Panc1 (cell line): ENCODE measurements around the gene TBCC. TPM values are rescaled to one million over a fixed set of nuclear protein-coding genes. Genes with fewer than 3 reads are reported as not detected.

Experiments
- ATAC-seq: fragments of 200-7000 bp; cut with Tn5 transposase; 2 replicates; pipeline ENCODE4 v1.9.1; 2020; ENCODE audit warnings: mild to moderate bottlenecking, moderate library complexity
- BruUV-seq: library from RNA; stranded (reverse); fragments of 400-500 nt; replicated peaks from 2 replicates; lab custom pipeline; 2021; lab: Mats Ljungman, UMichigan
- CTCF ChIA-PET: fragments of 300-600 bp; sonication (Branson Sonifier 250); formaldehyde crosslinking; loops from one replicate; lab custom pipeline; 2022; ENCODE audit warnings: antibody characterized with exemption; lab: Charles Lee
- POLR2A ChIA-PET: fragments of 300-600 bp; sonication (Branson Sonifier 250); formaldehyde crosslinking; loops from one replicate; lab custom pipeline; 2022; ENCODE audit warnings: antibody characterized with exemption; lab: Charles Lee
- DNase-seq: peaks from one replicate; pipeline ENCODE4 v3.0.0-alpha.2; 2010; ENCODE audit warnings: low read depth, low spot score
- H3K27ac ChIP-seq: 2 replicates; pipeline ENCODE4 v1.5.1; 2011; ENCODE audit warnings: mild to moderate bottlenecking, low read length, inconsistent platforms
- H3K27me3 ChIP-seq: fragments of 200-500 bp; sonication (Bioruptor generic); 2 replicates; pipeline ENCODE4 v1.6.0; 2014; ENCODE audit warnings: low read length, inconsistent platforms; ENCODE audit not compliant: control insufficient read depth, insufficient read depth
- H3K36me3 ChIP-seq: fragments of 200-500 bp; sonication (Bioruptor generic); 2 replicates; pipeline ENCODE4 v1.5.1; 2014; ENCODE audit warnings: inconsistent platforms, mild to moderate bottlenecking, low read length, moderate library complexity; ENCODE audit not compliant: control insufficient read depth, insufficient read depth
- H3K4me1 ChIP-seq: 2 replicates; pipeline ENCODE4 v1.5.1; 2011; ENCODE audit warnings: inconsistent platforms, mild to moderate bottlenecking, low read length, moderate library complexity; ENCODE audit not compliant: control insufficient read depth, insufficient read depth
- H3K4me3 ChIP-seq, 2 experiments: 2 replicates each; pipeline ENCODE4 v1.5.1; 2011 to 2012; ENCODE audit warnings: low read depth in 2 of 2, low read length in 2 of 2, mild to moderate bottlenecking in 2 of 2, inconsistent platforms in 1 of 2, moderate library complexity in 1 of 2
- H3K9me3 ChIP-seq: fragments of 200-500 bp; sonication (Bioruptor generic); 2 replicates; pipeline ENCODE4 v1.5.1; 2014; ENCODE audit warnings: low read depth, mild to moderate bottlenecking, inconsistent platforms, low read length, moderate library complexity; ENCODE audit not compliant: control insufficient read depth, insufficient read depth
- POLR2AphosphoS5 ChIP-seq: IDR thresholded peaks from 2 replicates; pipeline ENCODE4 v1.6.1; 2012; ENCODE audit warnings: mild to moderate bottlenecking, low read depth, low read length, moderate library complexity
- SIN3A ChIP-seq: IDR thresholded peaks from 2 replicates; pipeline ENCODE4 v1.6.1; 2012; ENCODE audit warnings: low read depth, mild to moderate bottlenecking, low read length, moderate library complexity, borderline replicate concordance; ENCODE audit not compliant: insufficient read depth
- TCF7L2 ChIP-seq: IDR thresholded peaks from 2 replicates; pipeline ENCODE4 v1.6.1; 2011; ENCODE audit warnings: mild to moderate bottlenecking, low read depth, low read length, inconsistent platforms
- in situ Hi-C: cut with HindIII; loops from 2 replicates; pipeline ENCODE4 v1.10.0; 2016; ENCODE audit warnings: low sequenced_read_pairs, low pct_unique_long_range_greater_than_20kb
- intact Hi-C: fragments of 100-400 bp; cut with micrococcal nuclease; formaldehyde crosslinking; loops from one replicate; pipeline ENCODE4 v1.10.0; 2022; ENCODE audit not compliant: unreplicated experiment
- total RNA-seq: library from RNA; stranded (reverse); gene quantifications from one replicate; pipeline ENCODE4 v1.2.1, GENCODE V29; 2021; ENCODE audit not compliant: unreplicated experiment
- TF ChIP-seq, protein P1 (sequence below): fragments of 450-650 bp; IDR thresholded peaks from 2 replicates; pipeline ENCODE4 v1.5.1; 2017; ENCODE audit warnings: mild to moderate bottlenecking
- TF ChIP-seq, protein P2 (sequence below), 2 experiments: IDR thresholded peaks; 2 replicates each; pipeline ENCODE4 v1.6.1; 2011 to 2012; ENCODE audit warnings: low read depth in 2 of 2, control low read depth in 1 of 2, low read length in 1 of 2, mild to moderate bottlenecking in 1 of 2, moderate library complexity in 1 of 2; ENCODE audit not compliant: insufficient read depth in 1 of 2

TBCC gene
- total RNA-seq, 1 experiment from 2014 or later, result 25.7 TPM

DNA sequence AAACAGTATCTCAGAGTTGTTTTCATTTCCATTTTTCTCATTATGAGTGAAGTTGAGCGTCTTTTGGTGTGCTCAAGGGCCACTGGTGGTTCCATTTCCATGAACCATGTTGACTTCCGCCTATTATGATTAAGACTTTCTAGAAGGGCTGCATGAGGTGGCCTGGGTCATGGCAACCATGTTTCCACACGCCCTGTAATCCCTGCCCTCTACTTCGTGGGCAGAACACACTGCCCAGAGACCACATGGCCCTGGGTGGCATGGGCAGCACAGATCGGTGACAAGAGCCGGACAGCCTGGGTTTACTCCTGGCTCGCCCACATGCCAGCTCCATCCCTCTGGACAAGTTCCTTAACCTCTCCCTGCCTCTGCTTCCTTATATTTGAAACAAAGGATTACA lies 38.3 kb downstream of the TBCC start:
- H3K9me3 ChIP-seq, result no peaks in the 10 kb centered on the region
- no peaks in the 10 kb centered on the region for H3K27me3 ChIP-seq
- ATAC-seq (no peak), DNase-seq (no peak)
- no peak overlapping the region for H3K4me3 ChIP-seq
- in situ Hi-C loops, result no loop called here
- POLR2A ChIA-PET, result no interaction called here
- no peaks in the 10 kb centered on the region for H3K4me1 ChIP-seq
- H3K27ac ChIP-seq, result no peak overlapping the region
- no peaks in the 10 kb centered on the region for H3K36me3 ChIP-seq
- intact Hi-C loops, result no loop called here
- no peak for TF ChIP-seq POLR2AphosphoS5
- TF ChIP-seq TCF7L2, result no peak
- TF ChIP-seq, protein P1, sequence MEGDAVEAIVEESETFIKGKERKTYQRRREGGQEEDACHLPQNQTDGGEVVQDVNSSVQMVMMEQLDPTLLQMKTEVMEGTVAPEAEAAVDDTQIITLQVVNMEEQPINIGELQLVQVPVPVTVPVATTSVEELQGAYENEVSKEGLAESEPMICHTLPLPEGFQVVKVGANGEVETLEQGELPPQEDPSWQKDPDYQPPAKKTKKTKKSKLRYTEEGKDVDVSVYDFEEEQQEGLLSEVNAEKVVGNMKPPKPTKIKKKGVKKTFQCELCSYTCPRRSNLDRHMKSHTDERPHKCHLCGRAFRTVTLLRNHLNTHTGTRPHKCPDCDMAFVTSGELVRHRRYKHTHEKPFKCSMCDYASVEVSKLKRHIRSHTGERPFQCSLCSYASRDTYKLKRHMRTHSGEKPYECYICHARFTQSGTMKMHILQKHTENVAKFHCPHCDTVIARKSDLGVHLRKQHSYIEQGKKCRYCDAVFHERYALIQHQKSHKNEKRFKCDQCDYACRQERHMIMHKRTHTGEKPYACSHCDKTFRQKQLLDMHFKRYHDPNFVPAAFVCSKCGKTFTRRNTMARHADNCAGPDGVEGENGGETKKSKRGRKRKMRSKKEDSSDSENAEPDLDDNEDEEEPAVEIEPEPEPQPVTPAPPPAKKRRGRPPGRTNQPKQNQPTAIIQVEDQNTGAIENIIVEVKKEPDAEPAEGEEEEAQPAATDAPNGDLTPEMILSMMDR, result no peak
- no peak for TF ChIP-seq SIN3A
- TF ChIP-seq, protein P2, sequence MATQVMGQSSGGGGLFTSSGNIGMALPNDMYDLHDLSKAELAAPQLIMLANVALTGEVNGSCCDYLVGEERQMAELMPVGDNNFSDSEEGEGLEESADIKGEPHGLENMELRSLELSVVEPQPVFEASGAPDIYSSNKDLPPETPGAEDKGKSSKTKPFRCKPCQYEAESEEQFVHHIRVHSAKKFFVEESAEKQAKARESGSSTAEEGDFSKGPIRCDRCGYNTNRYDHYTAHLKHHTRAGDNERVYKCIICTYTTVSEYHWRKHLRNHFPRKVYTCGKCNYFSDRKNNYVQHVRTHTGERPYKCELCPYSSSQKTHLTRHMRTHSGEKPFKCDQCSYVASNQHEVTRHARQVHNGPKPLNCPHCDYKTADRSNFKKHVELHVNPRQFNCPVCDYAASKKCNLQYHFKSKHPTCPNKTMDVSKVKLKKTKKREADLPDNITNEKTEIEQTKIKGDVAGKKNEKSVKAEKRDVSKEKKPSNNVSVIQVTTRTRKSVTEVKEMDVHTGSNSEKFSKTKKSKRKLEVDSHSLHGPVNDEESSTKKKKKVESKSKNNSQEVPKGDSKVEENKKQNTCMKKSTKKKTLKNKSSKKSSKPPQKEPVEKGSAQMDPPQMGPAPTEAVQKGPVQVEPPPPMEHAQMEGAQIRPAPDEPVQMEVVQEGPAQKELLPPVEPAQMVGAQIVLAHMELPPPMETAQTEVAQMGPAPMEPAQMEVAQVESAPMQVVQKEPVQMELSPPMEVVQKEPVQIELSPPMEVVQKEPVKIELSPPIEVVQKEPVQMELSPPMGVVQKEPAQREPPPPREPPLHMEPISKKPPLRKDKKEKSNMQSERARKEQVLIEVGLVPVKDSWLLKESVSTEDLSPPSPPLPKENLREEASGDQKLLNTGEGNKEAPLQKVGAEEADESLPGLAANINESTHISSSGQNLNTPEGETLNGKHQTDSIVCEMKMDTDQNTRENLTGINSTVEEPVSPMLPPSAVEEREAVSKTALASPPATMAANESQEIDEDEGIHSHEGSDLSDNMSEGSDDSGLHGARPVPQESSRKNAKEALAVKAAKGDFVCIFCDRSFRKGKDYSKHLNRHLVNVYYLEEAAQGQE (IDR thresholded peaks at IDR 0.05; ENCODE audit: insufficient read depth in 1 of 2, low read depth in 2 of 2, low read length in 1 of 2), result no peak
- BruUV-seq, result no TSS peak
- CTCF ChIA-PET, result no interaction called here

DNA sequence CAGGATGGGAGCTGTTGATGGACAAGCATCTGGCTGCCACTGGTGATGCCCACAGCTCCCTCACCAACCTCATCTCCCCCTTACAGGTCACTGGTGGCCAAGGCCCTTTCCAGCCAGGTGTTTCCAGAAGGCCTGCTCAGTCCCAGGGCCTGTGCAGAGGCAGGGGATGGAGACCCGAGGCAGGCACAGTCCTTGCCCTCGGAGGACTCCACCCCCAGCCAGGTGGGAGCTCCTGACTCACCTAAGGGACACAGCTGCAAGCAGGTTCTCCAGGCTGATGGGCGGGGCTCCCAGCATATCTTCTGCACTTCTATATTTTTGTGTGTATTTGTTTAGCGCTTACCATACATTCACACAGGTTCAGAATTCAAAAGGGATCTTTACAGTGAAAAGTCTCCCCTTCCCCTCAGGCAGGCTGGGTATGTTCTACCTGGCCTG lies 40.9 kb downstream of the TBCC start:
- no TSS peak for BruUV-seq
- POLR2A ChIA-PET, result no interaction called here
- Histone ChIP-seq H3K4me3 (no peak overlapping the region), H3K27ac (no peak overlapping the region), H3K9me3 (no peaks in the 10 kb centered on the region), H3K36me3 (no peaks in the 10 kb centered on the region), H3K27me3 (no peaks in the 10 kb centered on the region), H3K4me1 (no peaks in the 10 kb centered on the region)
- DNase-seq (no peak), ATAC-seq (no peak)
- in situ Hi-C loops, result no loop called here
- intact Hi-C loops, result no loop called here
- no peak for TF ChIP-seq TCF7L2
- TF ChIP-seq, protein P1, result no peak
- TF ChIP-seq SIN3A, result no peak
- no peak for TF ChIP-seq POLR2AphosphoS5
- TF ChIP-seq, protein P2 (IDR thresholded peaks at IDR 0.05; ENCODE audit: insufficient read depth in 1 of 2, low read depth in 2 of 2, low read length in 1 of 2), result no peak
- CTCF ChIA-PET, result interaction anchor here (0.6 kb wide), 1 partner anchor 32 kb away, joined by 5 read pairs; no protein-coding TSS in a partner anchor
